B cell (primary cell): ENCODE data around the gene ELMO3. TPM values are rescaled to one million over a fixed set of nuclear protein-coding genes. Genes with fewer than 3 reads are reported as not detected.

Source experiments
- ATAC-seq: fragments of 200-7000 bp; cut with Tn5 transposase; one replicate; pipeline ENCODE4 v1.10.0; 2021; ENCODE audit warnings: low read depth, mild to moderate bottlenecking, moderate number of reproducible peaks, moderate library complexity
- CTCF ChIA-PET: fragments of 350-600 bp; sonication (Branson Sonifier 250); formaldehyde crosslinking; loops from one replicate; lab custom pipeline; 2021; ENCODE audit warnings: antibody characterized with exemption, inconsistent platforms; lab: Charles Lee
- POLR2A ChIA-PET: fragments of 350-600 bp; sonication (Branson Sonifier 250); formaldehyde crosslinking; loops from one replicate; lab custom pipeline; 2021; ENCODE audit warnings: antibody characterized with exemption; lab: Charles Lee
- DNase-seq: peaks from one replicate; pipeline ENCODE4 v3.0.0; 2013
- H2AFZ ChIP-seq: 2 replicates; pipeline ENCODE4 v1.6.1; 2012; ENCODE audit warnings: mild to moderate bottlenecking, low read depth, low read length; ENCODE audit not compliant: insufficient read depth, poor library complexity, severe bottlenecking
- H3K27ac ChIP-seq, 2 donors: 1 replicate in 1 of 2; 2 replicates in 1 of 2; pipeline ENCODE4 v1.5.1; 2012 to 2013; ENCODE audit warnings: low read length in 2 of 2, mild to moderate bottlenecking in 2 of 2, moderate library complexity in 1 of 2
- H3K27me3 ChIP-seq, 4 experiments: fragments of 200-600 bp in 1 of 4; sonication (generic) in 1 of 4; replicated peaks in 1 of 4; 1 replicate in 2 of 4; 2 replicates in 2 of 4; pipeline versions ENCODE4 v1.6.1 to v1.7.0; 2013 to 2016; ENCODE audit warnings: low read length in 3 of 4, mild to moderate bottlenecking in 2 of 4, mixed read lengths in 1 of 4, moderate library complexity in 1 of 4; ENCODE audit not compliant: insufficient read depth in 4 of 4, control insufficient read depth in 3 of 4; ENCODE audit errors: control extremely low read depth in 1 of 4
- H3K36me3 ChIP-seq, 2 experiments: replicated peaks in 1 of 2; 1 replicate in 1 of 2; 2 replicates in 1 of 2; pipeline versions ENCODE4 v1.6.1 to v1.7.1; 2013; ENCODE audit warnings: low read length in 1 of 2; ENCODE audit not compliant: insufficient read depth in 2 of 2, control insufficient read depth in 1 of 2; ENCODE audit errors: control extremely low read depth in 1 of 2, extremely low read depth in 1 of 2
- H3K4me1 ChIP-seq, 2 donors: fragments of 200-600 bp in 1 of 2; sonication (generic) in 1 of 2; 1 replicate in 1 of 2; 2 replicates in 1 of 2; pipeline versions ENCODE4 v1.5.1 to v1.6.1; 2013 to 2017; ENCODE audit warnings: low read length in 2 of 2; ENCODE audit not compliant: control insufficient read depth in 2 of 2, insufficient read depth in 2 of 2
- H3K4me2 ChIP-seq: replicated peaks from 2 replicates; pipeline ENCODE3; 2012; ENCODE audit warnings: mild to moderate bottlenecking, low read depth, low read length; ENCODE audit not compliant: poor library complexity, severe bottlenecking
- H3K4me3 ChIP-seq, 5 experiments: fragments of 200-600 bp in 1 of 5; sonication (generic) in 1 of 5; 1 replicate in 3 of 5; 2 replicates in 2 of 5; pipeline versions ENCODE4 v1.5.1 to v1.7.0; 2011 to 2016; ENCODE audit warnings: low read length in 4 of 5, mild to moderate bottlenecking in 4 of 5, low read depth in 2 of 5, control low read depth in 1 of 5, moderate library complexity in 1 of 5; ENCODE audit not compliant: insufficient read depth in 1 of 5; ENCODE audit errors: control extremely low read depth in 1 of 5, extremely low read depth in 1 of 5
- H3K79me2 ChIP-seq: fragments of 200-600 bp; sonication (generic); one replicate; pipeline ENCODE4 v1.6.0; 2016; ENCODE audit warnings: low read length; ENCODE audit not compliant: control insufficient read depth, insufficient read depth
- H3K9ac ChIP-seq: fragments of 200-600 bp; sonication (generic); 2 replicates; pipeline ENCODE4 v1.6.1; 2017; ENCODE audit warnings: mild to moderate bottlenecking, low read length, moderate library complexity
- H3K9me3 ChIP-seq, 3 donors: one replicate each; pipeline versions ENCODE4 v1.6.1 to v1.7.1; 2013; ENCODE audit warnings: low read length in 2 of 3; ENCODE audit not compliant: control insufficient read depth in 2 of 3, insufficient read depth in 1 of 3; ENCODE audit errors: control extremely low read depth in 1 of 3
- H4K20me1 ChIP-seq: 2 replicates; pipeline ENCODE4 v1.6.0; 2012; ENCODE audit warnings: mild to moderate bottlenecking, low read length; ENCODE audit not compliant: insufficient read depth, control insufficient read depth, poor library complexity, severe bottlenecking
- H3K27ac Mint-ChIP-seq: one replicate; pipeline ENCODE4 v1.8.0; 2021; ENCODE audit warnings: mixed read lengths
- H3K27me3 Mint-ChIP-seq: one replicate; pipeline ENCODE4 v1.8.0; 2021; ENCODE audit warnings: mixed read lengths
- H3K4me1 Mint-ChIP-seq: one replicate; pipeline ENCODE4 v1.8.0; 2021; ENCODE audit warnings: mixed read lengths
- H3K4me3 Mint-ChIP-seq: one replicate; pipeline ENCODE4 v1.8.0; 2021; ENCODE audit warnings: mixed read lengths
- H3K9me3 Mint-ChIP-seq: one replicate; pipeline ENCODE4 v1.8.0; 2022; ENCODE audit warnings: mixed read lengths; ENCODE audit not compliant: insufficient read depth
- CTCF ChIP-seq: fragments of 200-600 bp; IDR thresholded peaks from one replicate; pipeline ENCODE4 v1.8.0; 2022; ENCODE audit warnings: antibody characterized with exemption, mild to moderate bottlenecking
- EZH2 ChIP-seq: IDR thresholded peaks from 2 replicates; pipeline ENCODE4 v1.6.1; 2012; ENCODE audit warnings: borderline replicate concordance, low read depth, mild to moderate bottlenecking, moderate library complexity, low read length; ENCODE audit not compliant: insufficient read depth, poor library complexity, severe bottlenecking
- WGBS: methylation state at CpG from one replicate; pipeline ENCODE4 v1.1.5; 2013; ENCODE audit warnings: missing lambda C conversion rate; ENCODE audit not compliant: insufficient coverage; 5-methylcytosine and 5-hydroxymethylcytosine counted together
- intact Hi-C: fragments of 100-400 bp; cut with micrococcal nuclease; formaldehyde crosslinking; loops from one replicate; pipeline ENCODE4 v1.10.0; 2022
- polyA plus RNA-seq: library from polyadenylated mRNA; depleted of rRNA; stranded (reverse); fragments of >200 nt; gene quantifications from 2 replicates; pipeline ENCODE4 v1.2.3, GENCODE V29; 2012
- total RNA-seq, 2 donors: library from RNA; stranded (reverse); fragments of 120-200 nt in 1 of 2; gene quantifications; 1 replicate in 1 of 2; 2 replicates in 1 of 2; pipeline versions ENCODE4 v1.2.3 to v1.2.4, GENCODE V29; 2013 to 2022

ELMO3 gene
- total and polyA plus RNA-seq, 2 donors (not counting 1 experiment from before 2014, with no cell fraction given), result 9.1 to 9.6 TPM

GRCh38 chr16:67245674-67246080 is 46.7 kb downstream of the ELMO3 start:
- peak overlapping the region; percentile 81 for H3K9ac ChIP-seq

More at GRCh38 chr16:67245674-67246080, 46.7 kb downstream of the ELMO3 start:
- H3K79me2 ChIP-seq, result peaks cover 26% of the 10 kb centered on the region
- peak overlapping the region; percentile 96 for H3K27ac Mint-ChIP-seq
- H3K27ac ChIP-seq, result peak overlapping the region in 1 of 2 donors; percentile 86
- peak overlapping the region; percentile 5 to 97 (median 79) for H3K4me3 ChIP-seq
- CTCF ChIA-PET, result interaction anchor here (1.1 to 3.7 kb wide), 6 partner anchors 12 to 154 kb away, joined by 3 to 33 read pairs (median 8); partner anchors contain the start of gene TMEM208
- H3K36me3 ChIP-seq, result peaks cover 0 to 3% of the 10 kb centered on the region in 2 experiments
- WGBS, result 22% methylated on average over 5 of the region's 8 CpGs
- intact Hi-C loops, result loop anchor here (2.0 to 10.0 kb wide), 4 partner anchors 33 to 419 kb away; partner anchors contain the start of genes ACD, ATP6V0D1, C16orf86 and ENKD1
- ATAC-seq (no peak), DNase-seq (no peak)
- peaks cover 8% of the 10 kb centered on the region for H4K20me1 ChIP-seq
- H3K4me2 ChIP-seq, result peak overlapping the region; percentile 100
- POLR2A ChIA-PET, result interaction anchor here (0.5 to 3.7 kb wide), 3 partner anchors 18 to 217 kb away, joined by 8 to 30 read pairs (median 27); partner anchors contain the start of gene TMEM208
- peaks cover 9% of the 10 kb centered on the region for H3K27me3 Mint-ChIP-seq
- peaks cover 53% of the 10 kb centered on the region for H3K4me1 Mint-ChIP-seq
- H3K9me3 ChIP-seq, result no peaks in the 10 kb centered on the region
- TF ChIP-seq EZH2 (no peak), CTCF (no peak)
- peaks cover 0 to 15% (median 11%) of the 10 kb centered on the region in 4 experiments for H3K27me3 ChIP-seq
- peaks cover 46 to 55% of the 10 kb centered on the region in 2 donors for H3K4me1 ChIP-seq
- no peaks in the 10 kb centered on the region for H3K9me3 Mint-ChIP-seq
- peak overlapping the region; percentile 96 for H3K4me3 Mint-ChIP-seq
- H2AFZ ChIP-seq, result peak overlapping the region; percentile 82
